GM19238 (cell line): ENCODE results near the gene DNAJB2.
"Not testable (repeated sequence)": the region's sequence is repeated elsewhere in the genome, so short reads cannot be mapped to it uniquely, and the experiment has no call there.

ENCODE experiments used
- DNase-seq: peaks from one replicate; pipeline ENCODE4 v3.0.0; 2011; ENCODE audit warnings: low spot score; ENCODE audit not compliant: insufficient read length

DNAJB2 gene

GRCh38 chr2:219284501-219285372, 5.6 kb downstream of the DNAJB2 start:
- DNase-seq = no peak

GRCh38 chr2:219285373-219285735, 6.2 kb downstream of the DNAJB2 start:
- no peak for DNase-seq

GRCh38 chr2:219285894-219286425, 6.8 kb downstream of the DNAJB2 start:
- no peak for DNase-seq

GRCh38 chr2:219286436-219287115, 7.4 kb downstream of the DNAJB2 start:
- no peak for DNase-seq

GRCh38 chr2:219287116-219287440, 7.9 kb downstream of the DNAJB2 start:
- not testable (repeated sequence) for DNase-seq

GRCh38 chr2:219287580-219288265, 8.6 kb downstream of the DNAJB2 start:
- DNase-seq = no peak

- DNase-seq = no peak
Observed at GRCh38 chr2:219289195-219289536, 10.0 kb downstream of the DNAJB2 start.

GRCh38 chr2:219289537-219290361, 10.6 kb downstream of the DNAJB2 start:
- DNase-seq = no peak

- no peak for DNase-seq
Observed at GRCh38 chr2:219290381-219291171, 11.4 kb downstream of the DNAJB2 start.

GRCh38 chr2:219291394-219291793, 12.2 kb downstream of the DNAJB2 start:
- no peak for DNase-seq

- DNase-seq = no peak
Observed at GRCh38 chr2:219291910-219292490, 12.8 kb downstream of the DNAJB2 start.

- no peak for DNase-seq
Observed at GRCh38 chr2:219292616-219293015, 13.4 kb downstream of the DNAJB2 start.

GRCh38 chr2:219293736-219294231, 14.6 kb downstream of the DNAJB2 start:
- no peak for DNase-seq

- peak; percentile 98 for DNase-seq
Observed at GRCh38 chr2:219294356-219295351, 15.5 kb downstream of the DNAJB2 start.

- no peak for DNase-seq
Observed at GRCh38 chr2:219296142-219296541, 17.0 kb downstream of the DNAJB2 start.

- DNase-seq = no peak
Observed at GRCh38 chr2:219296631-219297391, 17.6 kb downstream of the DNAJB2 start.

- no peak for DNase-seq
Observed at GRCh38 chr2:219297766-219298456, 18.7 kb downstream of the DNAJB2 start.
